KBM-7 (cell line): ENCODE data around the gene FANK1.
"Not testable (repeated sequence)": the region's sequence is repeated elsewhere in the genome, so short reads cannot be mapped to it uniquely, and the experiment has no call there.

ENCODE experiments used
- DNase-seq: peaks from one replicate; pipeline ENCODE4 v3.0.0-alpha.2; 2015
- in situ Hi-C: fragments of 300-500 bp; cut with MboI; formaldehyde crosslinking; loops from 2 replicates; pipeline ENCODE4 v1.14.3; 2020; ENCODE audit warnings: low sequenced_read_pairs, low pct_unique_long_range_greater_than_20kb, mixed read lengths

Gene FANK1

GRCh38 chr10:125883211-125883610 lies 13.2 kb upstream of the FANK1 start:
- DNase-seq: no peak
- in situ Hi-C loops: no loop called here

- DNase-seq: no peak
- in situ Hi-C loops: no loop called here
These were observed 9.4 kb upstream of the FANK1 start for GRCh38 chr10:125886914-125887512.

GRCh38 chr10:125889441-125889840 lies 6.9 kb upstream of the FANK1 start:
- in situ Hi-C loops, DNase-seq: not testable (repeated sequence)

- in situ Hi-C loops: not testable (repeated sequence)
- DNase-seq: peak; percentile 30
These were observed 4.0 kb upstream of the FANK1 start for GRCh38 chr10:125892402-125892801.

- DNase-seq, in situ Hi-C loops: not testable (repeated sequence)
These were observed 2.2 kb upstream of the FANK1 start for GRCh38 chr10:125894176-125894575.

- in situ Hi-C loops: not testable (repeated sequence)
- DNase-seq: peak; percentile 55
These were observed 955 bp upstream of the FANK1 start for GRCh38 chr10:125895130-125896087.

- in situ Hi-C loops, DNase-seq: not testable (repeated sequence)
These were observed 953 bp downstream of the FANK1 start for GRCh38 chr10:125897317-125897716.

GRCh38 chr10:125900963-125901362 lies 4.6 kb downstream of the FANK1 start:
- in situ Hi-C loops, DNase-seq: not testable (repeated sequence)

- DNase-seq, in situ Hi-C loops: not testable (repeated sequence)
These were observed 6.8 kb downstream of the FANK1 start for GRCh38 chr10:125903135-125903640.

- in situ Hi-C loops, DNase-seq: not testable (repeated sequence)
These were observed 9.0 kb downstream of the FANK1 start for GRCh38 chr10:125905069-125905994.

GRCh38 chr10:125907598-125907997 lies 11.2 kb downstream of the FANK1 start:
- in situ Hi-C loops: not testable (repeated sequence)
- DNase-seq: peak; percentile 72

- DNase-seq, in situ Hi-C loops: not testable (repeated sequence)
These were observed 12.4 kb downstream of the FANK1 start for GRCh38 chr10:125908813-125909212.

- in situ Hi-C loops, DNase-seq: not testable (repeated sequence)
These were observed 13.1 kb downstream of the FANK1 start for GRCh38 chr10:125909491-125909890.

- in situ Hi-C loops: no loop called here
- no peak for DNase-seq
These were observed 14.8 kb downstream of the FANK1 start for GRCh38 chr10:125911145-125911544.

- in situ Hi-C loops: no loop called here
- no peak for DNase-seq
These were observed 15.6 kb downstream of the FANK1 start for GRCh38 chr10:125911990-125912389.

GRCh38 chr10:125913277-125913676 lies 16.9 kb downstream of the FANK1 start:
- in situ Hi-C loops, DNase-seq: not testable (repeated sequence)

GRCh38 chr10:125916977-125917376 lies 20.6 kb downstream of the FANK1 start:
- no peak for DNase-seq
- in situ Hi-C loops: no loop called here

- DNase-seq, in situ Hi-C loops: not testable (repeated sequence)
These were observed 21.5 kb downstream of the FANK1 start for GRCh38 chr10:125917704-125918361.
